ENCODE data around the gene UTS2.

GRCh38 chr1:7805460-7805859 is 47.4 kb downstream of the UTS2 start:
- TF ChIP-seq CTCF (IDR thresholded peaks at IDR 0.05) (no peak), POLR2AphosphoS5 (IDR thresholded peaks at IDR 0.05) (no peak)

All from esophagus muscularis mucosa (tissue), 3 donors.